GM18951 (cell line): ENCODE data around the gene BLID.

Experiments
- POLR2A ChIP-seq: IDR thresholded peaks from 4 replicates; pipeline ENCODE4 v1.6.1; 2011; ENCODE audit warnings: mild to moderate bottlenecking; ENCODE audit not compliant: insufficient read length, insufficient read depth; ENCODE audit errors: extremely low read depth
- in situ Hi-C: fragments of 300-500 bp; cut with MboI; formaldehyde crosslinking; loops from one replicate; pipeline ENCODE4 v1.12.0; 2022; ENCODE audit warnings: low sequenced_read_pairs, mixed read lengths, inconsistent platforms; ENCODE audit not compliant: unreplicated experiment

Gene BLID

GRCh38 chr11:122071709-122072202 is 44.3 kb downstream of the BLID start:
- TF ChIP-seq POLR2A, result no peak
- in situ Hi-C loops, result no loop called here

GRCh38 chr11:122069707-122070360 is 46.2 kb downstream of the BLID start:
- no peak for TF ChIP-seq POLR2A
- in situ Hi-C loops, result no loop called here

- in situ Hi-C loops, result no loop called here
- no peak for TF ChIP-seq POLR2A
Observed at GRCh38 chr11:122068837-122069236, 47.2 kb downstream of the BLID start.

GRCh38 chr11:122068141-122068540 is 47.9 kb downstream of the BLID start:
- no peak for TF ChIP-seq POLR2A
- in situ Hi-C loops, result no loop called here
